Measurements from ENCODE around the gene RMI1.

RMI1 gene

DNA sequence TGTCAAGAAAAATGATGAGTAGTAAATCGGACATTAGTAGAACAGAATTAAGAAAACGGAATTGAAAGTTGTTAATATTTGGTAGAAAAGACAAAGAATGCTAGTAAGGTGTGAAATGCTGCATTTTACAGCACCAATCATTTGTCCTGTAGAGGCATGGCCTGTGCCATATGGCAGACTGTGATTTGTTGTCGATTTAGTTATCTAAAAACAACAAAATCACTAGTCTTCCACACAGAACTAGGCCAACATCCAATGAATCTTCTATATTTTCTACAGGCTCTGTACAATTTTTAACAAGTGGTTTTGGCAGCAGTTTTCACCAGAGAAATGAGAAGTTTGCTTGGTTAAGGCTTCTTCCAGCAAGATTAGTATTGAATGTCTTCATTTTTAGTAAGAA lies 11.0 kb upstream of the RMI1 start:
- TF ChIP-seq, protein P1, sequence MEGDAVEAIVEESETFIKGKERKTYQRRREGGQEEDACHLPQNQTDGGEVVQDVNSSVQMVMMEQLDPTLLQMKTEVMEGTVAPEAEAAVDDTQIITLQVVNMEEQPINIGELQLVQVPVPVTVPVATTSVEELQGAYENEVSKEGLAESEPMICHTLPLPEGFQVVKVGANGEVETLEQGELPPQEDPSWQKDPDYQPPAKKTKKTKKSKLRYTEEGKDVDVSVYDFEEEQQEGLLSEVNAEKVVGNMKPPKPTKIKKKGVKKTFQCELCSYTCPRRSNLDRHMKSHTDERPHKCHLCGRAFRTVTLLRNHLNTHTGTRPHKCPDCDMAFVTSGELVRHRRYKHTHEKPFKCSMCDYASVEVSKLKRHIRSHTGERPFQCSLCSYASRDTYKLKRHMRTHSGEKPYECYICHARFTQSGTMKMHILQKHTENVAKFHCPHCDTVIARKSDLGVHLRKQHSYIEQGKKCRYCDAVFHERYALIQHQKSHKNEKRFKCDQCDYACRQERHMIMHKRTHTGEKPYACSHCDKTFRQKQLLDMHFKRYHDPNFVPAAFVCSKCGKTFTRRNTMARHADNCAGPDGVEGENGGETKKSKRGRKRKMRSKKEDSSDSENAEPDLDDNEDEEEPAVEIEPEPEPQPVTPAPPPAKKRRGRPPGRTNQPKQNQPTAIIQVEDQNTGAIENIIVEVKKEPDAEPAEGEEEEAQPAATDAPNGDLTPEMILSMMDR (IDR thresholded peaks at IDR 0.05; ENCODE audit: low read depth, low read length), result no peak

DNA sequence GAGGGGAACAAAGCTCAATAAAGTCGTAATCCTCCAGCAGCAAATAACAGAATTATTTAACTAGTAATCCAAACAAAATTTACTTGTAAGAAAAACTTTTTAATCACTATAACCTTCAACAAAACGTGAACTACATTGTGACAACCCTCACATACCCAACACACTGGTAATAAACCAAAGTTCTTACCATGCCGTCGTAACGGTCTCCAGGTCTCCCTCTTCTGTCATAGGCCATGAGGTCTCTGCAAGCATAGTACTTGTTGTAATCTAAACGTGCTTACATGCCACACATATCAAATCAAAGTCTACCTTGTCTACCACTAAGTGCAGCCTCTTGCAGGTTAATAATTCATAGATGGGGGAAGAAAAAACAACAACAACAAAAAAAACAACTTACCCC lies 9.1 kb upstream of the RMI1 start:
- TF ChIP-seq, protein P1 (IDR thresholded peaks at IDR 0.05; ENCODE audit: low read depth, low read length), result no peak
- no peak overlapping the region for H3K4me3 ChIP-seq (ENCODE audit: low read depth, low read length)

More for the DNA sequence above, 11.0 kb upstream of the RMI1 start:
- H3K4me3 ChIP-seq (ENCODE audit: low read depth, low read length), result no peak overlapping the region

DNA sequence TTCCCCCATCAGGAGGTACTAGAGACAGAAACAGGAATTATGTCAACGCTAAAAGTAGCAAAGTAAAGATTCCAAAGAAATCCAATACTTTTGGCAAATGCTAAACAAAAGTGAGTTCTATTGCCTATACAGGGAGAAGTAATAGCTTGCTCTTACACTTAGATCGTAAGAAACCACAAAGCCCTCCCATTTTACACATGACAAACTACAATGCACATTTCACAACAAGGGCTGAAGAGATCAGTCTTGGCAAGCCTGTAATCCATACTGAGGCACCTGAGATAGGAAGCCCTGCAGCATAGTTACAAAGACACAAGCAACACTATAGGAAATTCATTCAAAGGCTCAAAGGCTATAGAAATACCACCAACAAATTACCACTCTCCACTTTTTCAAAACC lies 8.3 kb upstream of the RMI1 start:
- H3K4me3 ChIP-seq (ENCODE audit: low read depth, low read length), result no peak overlapping the region
- TF ChIP-seq, protein P1 (IDR thresholded peaks at IDR 0.05; ENCODE audit: low read depth, low read length), result no peak

DNA sequence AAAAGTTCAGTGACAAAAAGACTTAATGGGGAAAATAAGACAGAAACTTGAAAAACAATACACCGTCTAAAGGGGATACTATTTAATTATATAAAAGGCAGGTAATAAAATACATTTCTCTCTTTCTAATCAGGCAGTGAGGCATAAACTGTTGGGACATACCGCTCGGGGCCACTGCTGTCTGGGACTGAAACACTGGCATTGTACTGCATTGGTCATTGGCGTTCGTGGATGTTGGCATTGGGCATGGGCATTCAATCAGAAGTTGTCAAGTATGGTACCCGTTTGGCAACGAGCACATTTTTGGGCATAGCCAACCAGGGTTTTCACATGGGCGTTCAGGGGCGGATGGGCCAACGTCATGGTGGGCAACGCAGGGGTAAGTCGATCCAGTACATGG lies 5.3 kb upstream of the RMI1 start:
- no peak overlapping the region for H3K4me3 ChIP-seq (ENCODE audit: low read depth, low read length)
- TF ChIP-seq, protein P1 (IDR thresholded peaks at IDR 0.05; ENCODE audit: low read depth, low read length), result no peak

DNA sequence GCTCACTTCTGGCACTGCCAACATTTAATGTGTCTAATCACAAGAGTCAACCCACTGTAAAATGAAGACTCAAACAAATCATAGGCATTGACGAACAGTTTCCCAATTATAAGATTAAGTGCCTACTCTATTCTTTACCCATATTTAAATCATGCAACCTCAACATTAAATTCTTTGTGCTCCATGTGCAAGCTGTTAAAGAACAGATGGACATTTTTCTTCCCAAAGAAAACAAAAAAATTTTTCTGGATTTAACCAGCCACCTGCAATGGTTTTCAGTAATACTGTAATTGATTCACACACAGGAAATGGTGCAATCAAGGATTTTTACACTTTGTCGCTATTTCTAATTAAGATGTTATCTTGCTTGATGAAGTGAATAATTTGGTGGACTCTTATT lies 4.2 kb upstream of the RMI1 start:
- H3K4me3 ChIP-seq (ENCODE audit: low read depth, low read length), result no peak overlapping the region
- TF ChIP-seq, protein P1 (IDR thresholded peaks at IDR 0.05; ENCODE audit: low read depth, low read length), result no peak

DNA sequence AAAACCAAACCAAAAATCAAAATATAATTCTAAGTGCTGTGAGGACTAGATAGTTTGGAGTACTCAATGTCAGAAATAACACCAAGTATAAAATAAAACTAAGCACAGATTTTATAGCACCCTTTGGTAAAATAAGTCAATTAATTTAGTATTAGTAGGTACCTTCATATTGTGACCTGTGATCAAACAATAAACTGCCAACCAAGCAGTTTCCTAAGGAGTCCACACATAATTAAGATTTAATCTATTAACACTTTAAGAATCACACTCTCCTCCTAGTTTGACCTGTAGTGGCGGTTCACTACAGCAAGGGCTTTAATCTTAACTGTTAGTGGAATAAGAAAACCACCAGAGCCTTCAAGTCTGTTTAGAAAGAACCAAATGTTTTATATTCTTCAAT lies 3.4 kb upstream of the RMI1 start:
- peak overlapping the region; percentile 75 for H3K4me3 ChIP-seq (ENCODE audit: low read depth, low read length)
- TF ChIP-seq, protein P1 (IDR thresholded peaks at IDR 0.05; ENCODE audit: low read depth, low read length), result no peak

DNA sequence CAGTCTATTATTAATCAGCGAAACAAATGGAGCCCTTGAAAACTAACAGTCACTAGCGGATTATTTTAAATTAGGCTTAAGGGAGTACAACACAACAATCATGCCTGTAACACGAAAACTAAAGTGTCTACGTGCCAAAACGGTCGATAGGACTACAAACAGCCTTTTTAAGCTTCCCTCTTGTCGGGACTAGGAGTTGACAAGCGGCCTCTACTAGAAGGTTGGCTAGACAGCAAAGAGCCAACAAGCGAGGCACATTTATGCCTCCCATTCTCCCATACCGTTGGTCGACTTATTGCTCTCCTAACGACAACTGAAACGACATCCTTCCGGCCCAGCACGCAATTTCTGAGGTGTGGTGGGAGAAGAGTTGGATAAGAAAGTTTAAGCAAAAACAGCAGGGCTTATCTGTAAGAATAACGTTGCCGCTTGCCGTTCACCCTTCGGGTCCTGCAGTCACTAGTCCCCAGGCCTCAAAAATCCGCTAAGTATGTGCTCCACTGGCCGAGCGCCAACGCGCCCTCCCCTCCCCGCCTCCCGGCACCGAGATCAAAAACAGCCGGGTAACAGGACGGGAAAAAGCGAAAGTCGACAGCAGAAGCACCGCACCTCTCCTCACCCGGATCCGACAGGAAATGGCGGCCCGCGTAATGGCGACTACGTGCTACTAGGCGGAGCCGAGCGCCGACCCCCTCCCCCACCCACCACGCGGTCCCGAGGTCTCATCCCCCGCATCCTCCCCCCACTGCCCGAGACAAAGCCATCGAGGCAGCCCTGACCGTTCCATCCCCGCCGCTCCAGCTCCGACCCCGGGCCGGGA lies 1.4 kb upstream of the RMI1 start:
- peak overlapping the region; percentile 75 for H3K4me3 ChIP-seq (ENCODE audit: low read depth, low read length)
- TF ChIP-seq, protein P1 (IDR thresholded peaks at IDR 0.05; ENCODE audit: low read depth, low read length), result no peak
